ENCODE results near the gene HTRA3.

The HTRA3 gene

GRCh38 chr4:8297691-8298485 lies 28.3 kb downstream of the HTRA3 start:
- TF ChIP-seq HOXA7 (CRISPR knock-in tag; IDR thresholded peaks at IDR 0.05; ENCODE audit: borderline replicate concordance) (no peak), ZFHX2 (tag by site-specific recombination; conservative IDR thresholded peaks at IDR 0.05) (0 out of 2 replicates have a peak, but pooled peaks have one; percentile 5)
- Histone ChIP-seq H3K9me3 (ENCODE audit: control insufficient read depth, insufficient read depth, low read depth, low read length) (no peaks in the 10 kb centered on the region), H3K4me3 (ENCODE audit: low read depth, low read length) (no peak overlapping the region), H3K36me3 (ENCODE audit: control insufficient read depth in 2 of 2, insufficient read depth in 1 of 2, low read length in 2 of 2) (peaks cover 0 to 4% of the 10 kb centered on the region in 2 experiments; a peak in 1 of 3 replicates), H3K4me1 (ENCODE audit: control insufficient read depth, insufficient read depth, low read length) (no peaks in the 10 kb centered on the region), H3K27ac (ENCODE audit: extremely low read depth, low read depth, low read length) (no peak overlapping the region)
- CTCF ChIA-PET, result interaction anchor here (0.7 kb wide), 1 partner anchor 13 kb away, joined by 6 read pairs; no protein-coding TSS in a partner anchor
- POLR2A ChIA-PET, result no interaction called here

DNA sequence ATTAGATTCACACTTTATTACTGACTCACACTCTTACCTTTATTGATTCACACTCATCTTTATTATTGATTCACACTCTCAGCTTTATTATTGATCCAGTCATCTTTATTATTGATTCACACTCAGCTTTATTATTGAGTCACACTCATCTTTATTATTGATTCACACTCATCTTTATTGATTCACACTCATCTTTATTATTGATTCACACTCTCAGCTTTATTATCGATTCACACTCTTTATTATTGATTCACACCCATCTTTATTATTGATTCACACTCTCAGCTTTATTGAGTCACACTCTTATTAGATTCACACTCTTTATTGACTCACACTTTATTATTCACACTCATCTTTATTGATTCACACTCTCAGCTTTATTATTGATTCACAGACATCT lies 31.3 kb downstream of the HTRA3 start:
- POLR2A ChIA-PET, result no interaction called here
- CTCF ChIA-PET, result interaction anchor here (0.7 to 1.0 kb wide), 2 partner anchors 33 to 58 kb away, joined by 3 read pairs; no protein-coding TSS in a partner anchor
- TF ChIP-seq, protein P1, sequence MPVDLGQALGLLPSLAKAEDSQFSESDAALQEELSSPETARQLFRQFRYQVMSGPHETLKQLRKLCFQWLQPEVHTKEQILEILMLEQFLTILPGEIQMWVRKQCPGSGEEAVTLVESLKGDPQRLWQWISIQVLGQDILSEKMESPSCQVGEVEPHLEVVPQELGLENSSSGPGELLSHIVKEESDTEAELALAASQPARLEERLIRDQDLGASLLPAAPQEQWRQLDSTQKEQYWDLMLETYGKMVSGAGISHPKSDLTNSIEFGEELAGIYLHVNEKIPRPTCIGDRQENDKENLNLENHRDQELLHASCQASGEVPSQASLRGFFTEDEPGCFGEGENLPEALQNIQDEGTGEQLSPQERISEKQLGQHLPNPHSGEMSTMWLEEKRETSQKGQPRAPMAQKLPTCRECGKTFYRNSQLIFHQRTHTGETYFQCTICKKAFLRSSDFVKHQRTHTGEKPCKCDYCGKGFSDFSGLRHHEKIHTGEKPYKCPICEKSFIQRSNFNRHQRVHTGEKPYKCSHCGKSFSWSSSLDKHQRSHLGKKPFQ (tag by site-specific recombination; IDR thresholded peaks at IDR 0.05), result peak; percentile 90
- TF ChIP-seq, protein P2, sequence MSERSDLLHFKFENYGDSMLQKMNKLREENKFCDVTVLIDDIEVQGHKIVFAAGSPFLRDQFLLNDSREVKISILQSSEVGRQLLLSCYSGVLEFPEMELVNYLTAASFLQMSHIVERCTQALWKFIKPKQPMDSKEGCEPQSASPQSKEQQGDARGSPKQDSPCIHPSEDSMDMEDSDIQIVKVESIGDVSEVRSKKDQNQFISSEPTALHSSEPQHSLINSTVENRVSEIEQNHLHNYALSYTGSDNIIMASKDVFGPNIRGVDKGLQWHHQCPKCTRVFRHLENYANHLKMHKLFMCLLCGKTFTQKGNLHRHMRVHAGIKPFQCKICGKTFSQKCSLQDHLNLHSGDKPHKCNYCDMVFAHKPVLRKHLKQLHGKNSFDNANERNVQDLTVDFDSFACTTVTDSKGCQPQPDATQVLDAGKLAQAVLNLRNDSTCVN (tag by site-specific recombination; optimal IDR thresholded peaks at IDR 0.05), result no peak

GRCh38 chr4:8301851-8302730 lies 32.5 kb downstream of the HTRA3 start:
- Histone ChIP-seq H3K36me3 (ENCODE audit: control insufficient read depth in 2 of 2, insufficient read depth in 1 of 2, low read length in 2 of 2) (no peaks in the 10 kb centered on the region), H3K4me3 (ENCODE audit: low read depth, low read length) (no peak overlapping the region), H3K27ac (ENCODE audit: extremely low read depth, low read depth, low read length) (no peak overlapping the region), H3K9me3 (ENCODE audit: control insufficient read depth, insufficient read depth, low read depth, low read length) (no peaks in the 10 kb centered on the region), H3K4me1 (ENCODE audit: control insufficient read depth, insufficient read depth, low read length) (no peaks in the 10 kb centered on the region)
- POLR2A ChIA-PET, result no interaction called here
- CTCF ChIA-PET, result no interaction called here
- TF ChIP-seq ZNF571 (tag by site-specific recombination; IDR thresholded peaks at IDR 0.05), result no peak
- TF ChIP-seq HOXA7 (CRISPR knock-in tag; IDR thresholded peaks at IDR 0.05; ENCODE audit: borderline replicate concordance), result no peak
- no peak for TF ChIP-seq ZNF184 (tag by site-specific recombination; IDR thresholded peaks at IDR 0.05)
- TF ChIP-seq ZNF843 (tag by site-specific recombination; IDR thresholded peaks at IDR 0.05), result no peak
- TF ChIP-seq ZNF169 (tag by site-specific recombination; IDR thresholded peaks at IDR 0.05), result no peak
- TF ChIP-seq ZSCAN23 (tag by site-specific recombination; IDR thresholded peaks at IDR 0.05), result no peak
- no peak for TF ChIP-seq ZBTB21 (tag by site-specific recombination; IDR thresholded peaks at IDR 0.05)
- no peak for TF ChIP-seq ZNF174 (tag by site-specific recombination; IDR thresholded peaks at IDR 0.05)
- TF ChIP-seq ZNF701 (tag by site-specific recombination; IDR thresholded peaks at IDR 0.05), result no peak
- TF ChIP-seq WT1 (tag by site-specific recombination; IDR thresholded peaks at IDR 0.05), result no peak
- TF ChIP-seq, protein P3, sequence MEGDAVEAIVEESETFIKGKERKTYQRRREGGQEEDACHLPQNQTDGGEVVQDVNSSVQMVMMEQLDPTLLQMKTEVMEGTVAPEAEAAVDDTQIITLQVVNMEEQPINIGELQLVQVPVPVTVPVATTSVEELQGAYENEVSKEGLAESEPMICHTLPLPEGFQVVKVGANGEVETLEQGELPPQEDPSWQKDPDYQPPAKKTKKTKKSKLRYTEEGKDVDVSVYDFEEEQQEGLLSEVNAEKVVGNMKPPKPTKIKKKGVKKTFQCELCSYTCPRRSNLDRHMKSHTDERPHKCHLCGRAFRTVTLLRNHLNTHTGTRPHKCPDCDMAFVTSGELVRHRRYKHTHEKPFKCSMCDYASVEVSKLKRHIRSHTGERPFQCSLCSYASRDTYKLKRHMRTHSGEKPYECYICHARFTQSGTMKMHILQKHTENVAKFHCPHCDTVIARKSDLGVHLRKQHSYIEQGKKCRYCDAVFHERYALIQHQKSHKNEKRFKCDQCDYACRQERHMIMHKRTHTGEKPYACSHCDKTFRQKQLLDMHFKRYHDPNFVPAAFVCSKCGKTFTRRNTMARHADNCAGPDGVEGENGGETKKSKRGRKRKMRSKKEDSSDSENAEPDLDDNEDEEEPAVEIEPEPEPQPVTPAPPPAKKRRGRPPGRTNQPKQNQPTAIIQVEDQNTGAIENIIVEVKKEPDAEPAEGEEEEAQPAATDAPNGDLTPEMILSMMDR (tag by site-specific recombination; IDR thresholded peaks at IDR 0.05), result no peak
- TF ChIP-seq SCRT1 (tag by site-specific recombination; IDR thresholded peaks at IDR 0.05; ENCODE audit: borderline replicate concordance), result no peak
- no peak for TF ChIP-seq ZBTB49 (tag by site-specific recombination; IDR thresholded peaks at IDR 0.05; ENCODE audit: low read depth)
- no peak for TF ChIP-seq ZBTB20 (tag by site-specific recombination; IDR thresholded peaks at IDR 0.05)
- TF ChIP-seq ZNF394 (tag by site-specific recombination; IDR thresholded peaks at IDR 0.05; ENCODE audit: borderline replicate concordance), result no peak

More for the DNA sequence above, 31.3 kb downstream of the HTRA3 start:
- H3K27ac ChIP-seq (ENCODE audit: extremely low read depth, low read depth, low read length), result no peak overlapping the region
- no peaks in the 10 kb centered on the region for H3K4me1 ChIP-seq (ENCODE audit: control insufficient read depth, insufficient read depth, low read length)
- no peaks in the 10 kb centered on the region for H3K36me3 ChIP-seq (ENCODE audit: control insufficient read depth in 2 of 2, insufficient read depth in 1 of 2, low read length in 2 of 2)
- H3K9me3 ChIP-seq (ENCODE audit: control insufficient read depth, insufficient read depth, low read depth, low read length), result no peaks in the 10 kb centered on the region
- no peak overlapping the region for H3K4me3 ChIP-seq (ENCODE audit: low read depth, low read length)

Data from HEK293 (cell line).